CD4-positive, alpha-beta T cell treated with Interleukin-15 for 1 hour (primary cell): ENCODE measurements around the gene DALRD3.

Experiments used
- DNase-seq: peaks from one replicate; pipeline ENCODE4 v3.0.0-alpha.2; 2020

Gene DALRD3

DNA sequence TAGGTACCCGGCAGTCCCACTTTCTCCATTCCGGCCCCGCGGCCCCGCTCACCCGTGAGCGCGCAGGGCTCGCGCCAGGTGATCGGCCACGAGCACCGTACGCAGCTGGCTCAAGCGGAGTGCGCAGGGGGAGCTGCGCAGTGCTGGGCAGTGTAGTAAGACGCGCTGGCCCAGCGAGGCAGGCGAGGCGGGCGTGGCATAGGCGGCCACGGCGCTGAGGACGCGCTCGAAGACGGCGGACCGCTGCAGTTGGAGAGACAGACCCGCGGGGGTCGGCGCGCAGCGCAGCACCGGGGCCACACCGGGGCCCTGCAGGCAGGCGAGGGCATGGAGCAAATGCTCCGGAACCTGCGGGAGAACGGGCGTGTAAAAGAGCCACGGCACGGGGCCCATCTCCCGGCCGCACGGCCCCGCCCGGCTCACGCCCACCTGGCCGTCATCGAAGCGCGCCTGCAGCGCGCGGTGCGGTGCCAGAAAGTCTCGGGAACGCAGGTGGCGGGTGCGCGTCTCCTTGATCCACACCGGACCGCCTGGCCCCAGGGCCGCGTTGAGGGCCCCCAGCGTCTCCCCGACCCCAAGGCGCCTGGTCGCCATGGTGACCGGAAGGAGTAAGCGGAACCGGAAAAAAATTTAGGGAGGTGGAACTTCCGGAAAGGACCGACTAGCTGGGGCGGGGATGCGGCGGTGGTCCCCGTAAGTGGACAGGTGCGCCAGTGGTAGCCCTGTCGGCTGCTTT, at the start of gene DALRD3:
Gene DALRD3 (minus strand): TSS at position 610 of the 736 bp plus-strand sequence. CDS start 16 bp downstream, at position 594.
- DNase-seq: peak; percentile 57

GRCh38 chr3:49058011-49058410, 39.6 kb upstream of the DALRD3 start:
- no peak for DNase-seq

DNA sequence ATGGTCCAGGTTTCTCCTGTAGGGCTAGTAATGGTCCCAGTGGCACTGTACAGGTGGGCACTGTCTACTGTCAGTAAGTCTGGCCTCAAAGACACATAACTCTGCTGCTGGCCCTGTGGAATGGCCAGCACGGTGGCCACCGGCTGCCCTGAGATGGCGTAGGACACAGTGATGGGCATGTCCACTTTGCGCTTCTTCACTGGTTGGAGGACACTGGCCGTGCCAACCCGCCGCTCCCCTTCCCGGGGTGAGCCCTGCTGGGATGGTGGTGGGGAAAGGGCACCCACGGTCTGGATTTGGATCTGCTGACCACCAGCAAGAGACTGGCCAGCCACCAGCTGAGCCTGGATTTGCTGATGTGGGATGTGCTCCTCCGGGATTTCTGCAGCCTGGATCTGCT, 38.9 kb upstream of the DALRD3 start:
- no peak for DNase-seq

- no peak for DNase-seq
Observed at GRCh38 chr3:49054344-49054862, 36.0 kb upstream of the DALRD3 start.

GRCh38 chr3:49053543-49053942, 35.2 kb upstream of the DALRD3 start:
- no peak for DNase-seq

DNA sequence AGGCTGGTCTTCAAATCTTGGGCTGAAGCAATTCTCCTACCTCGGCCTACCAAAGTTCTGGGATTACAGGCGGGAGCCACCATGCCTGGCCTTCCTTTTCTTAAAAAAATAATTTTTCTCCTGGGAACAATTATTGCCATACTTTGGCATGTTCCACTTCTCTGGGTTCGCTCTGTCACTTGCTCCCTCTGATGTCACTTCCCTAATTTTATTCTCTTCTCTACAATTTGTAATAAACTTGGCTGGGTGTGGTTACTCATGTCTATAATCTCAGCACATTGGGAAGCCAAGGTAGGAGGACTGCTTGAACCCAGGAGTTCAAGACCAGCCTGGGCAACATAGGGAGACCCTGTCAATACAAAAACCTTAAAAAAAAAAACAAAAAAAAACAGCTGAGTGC, 16.9 kb upstream of the DALRD3 start:
- no peak for DNase-seq

DNA sequence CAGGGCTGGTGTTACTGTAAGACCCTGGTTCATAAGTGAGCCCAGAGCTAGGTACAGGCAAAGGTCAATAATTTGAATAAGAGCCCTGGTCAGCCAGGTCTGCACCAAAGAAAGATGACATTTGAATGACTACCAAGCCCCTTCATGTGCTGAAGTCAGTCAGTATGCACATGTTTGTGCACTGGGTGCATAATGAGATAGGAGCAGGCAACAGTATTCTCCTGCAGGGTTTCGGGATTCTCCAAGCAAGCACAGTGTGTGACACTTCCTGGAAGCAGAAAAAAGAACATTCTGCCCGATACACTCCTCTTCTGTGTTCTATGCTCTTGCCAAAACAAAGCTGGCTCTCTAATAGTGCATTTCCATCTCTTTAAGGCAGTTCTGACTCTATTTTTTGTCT, 16.3 kb upstream of the DALRD3 start:
- DNase-seq: no peak

DNA sequence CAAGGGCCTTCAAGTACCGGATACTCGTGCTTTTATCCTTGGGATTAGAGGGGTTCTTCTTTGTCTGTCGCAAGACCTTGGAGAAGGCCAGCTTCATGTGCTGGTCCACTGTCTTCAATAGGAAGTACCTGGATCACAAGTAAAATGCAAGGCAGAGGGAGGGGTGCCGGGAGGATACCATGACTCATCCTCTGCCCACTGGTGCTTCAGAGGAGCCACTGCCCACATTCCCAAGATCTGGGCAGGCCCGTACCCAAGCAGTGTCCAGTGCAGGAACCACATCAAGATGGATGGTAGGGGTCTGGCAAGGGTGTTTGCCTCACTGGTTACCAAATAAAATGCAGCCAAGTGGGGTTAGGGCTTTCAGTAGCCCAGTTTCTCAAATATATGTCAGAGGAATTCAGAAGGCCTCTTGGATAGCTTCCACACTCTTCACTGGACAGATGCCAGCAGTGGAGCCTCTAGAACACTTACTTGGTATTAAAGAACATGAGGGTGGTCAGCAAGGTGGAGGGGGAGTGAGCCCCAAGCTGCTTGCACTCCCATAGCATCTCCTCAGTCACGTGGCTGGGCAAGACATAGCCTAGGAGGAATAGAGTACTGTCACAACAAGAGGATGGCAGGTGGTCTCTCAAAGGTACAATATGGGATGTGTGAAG, 14.4 kb upstream of the DALRD3 start:
- DNase-seq: no peak

DNA sequence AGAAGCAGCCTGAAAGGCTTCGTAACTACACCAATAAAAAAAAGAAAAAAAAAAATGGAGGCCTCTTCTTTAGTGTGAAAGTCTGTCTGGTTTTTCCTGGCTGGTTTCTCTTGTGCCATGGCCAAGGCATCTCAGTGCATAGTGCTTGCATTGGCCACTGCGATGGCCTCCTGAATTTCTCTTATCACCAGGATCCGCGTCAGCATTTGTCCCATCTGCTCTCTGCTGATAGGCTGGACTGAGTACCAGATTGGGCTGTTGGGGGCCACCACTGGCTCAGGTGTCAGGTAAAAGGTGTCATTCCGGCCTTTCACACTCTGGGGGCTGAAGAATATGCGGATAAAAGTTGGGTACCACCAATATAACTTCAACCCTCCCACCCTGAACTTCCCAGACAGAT, 11.9 kb upstream of the DALRD3 start:
- no peak for DNase-seq

DNA sequence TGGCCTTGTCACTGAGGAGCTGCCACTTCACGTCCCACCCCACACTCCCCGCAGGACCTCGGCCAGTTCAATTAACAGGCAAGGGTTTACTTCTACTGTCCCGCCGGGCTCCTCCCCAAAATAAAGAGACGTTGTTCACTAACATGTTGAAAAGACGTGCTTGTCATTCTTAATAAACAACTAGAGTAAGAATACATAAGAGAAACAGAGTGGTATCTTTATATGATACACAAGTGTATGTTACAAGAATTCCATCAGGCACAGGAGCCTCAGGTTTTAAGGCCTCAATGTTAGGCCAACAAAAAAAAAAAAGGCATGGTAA, 11.1 kb upstream of the DALRD3 start:
- DNase-seq: no peak

GRCh38 chr3:49028673-49029562, 10.5 kb upstream of the DALRD3 start, which contains the start of gene IMPDH2:
Gene IMPDH2 (minus strand): TSS chr3:49029398. CDS start chr3:49029350, 48 bp downstream.
- DNase-seq: peak; percentile 95

- no peak for DNase-seq
Observed at GRCh38 chr3:49028298-49028672, 9.9 kb upstream of the DALRD3 start.

- no peak for DNase-seq
Observed at GRCh38 chr3:49027634-49028033, 9.3 kb upstream of the DALRD3 start.

GRCh38 chr3:49026536-49026935, 8.2 kb upstream of the DALRD3 start:
- DNase-seq: no peak

DNA sequence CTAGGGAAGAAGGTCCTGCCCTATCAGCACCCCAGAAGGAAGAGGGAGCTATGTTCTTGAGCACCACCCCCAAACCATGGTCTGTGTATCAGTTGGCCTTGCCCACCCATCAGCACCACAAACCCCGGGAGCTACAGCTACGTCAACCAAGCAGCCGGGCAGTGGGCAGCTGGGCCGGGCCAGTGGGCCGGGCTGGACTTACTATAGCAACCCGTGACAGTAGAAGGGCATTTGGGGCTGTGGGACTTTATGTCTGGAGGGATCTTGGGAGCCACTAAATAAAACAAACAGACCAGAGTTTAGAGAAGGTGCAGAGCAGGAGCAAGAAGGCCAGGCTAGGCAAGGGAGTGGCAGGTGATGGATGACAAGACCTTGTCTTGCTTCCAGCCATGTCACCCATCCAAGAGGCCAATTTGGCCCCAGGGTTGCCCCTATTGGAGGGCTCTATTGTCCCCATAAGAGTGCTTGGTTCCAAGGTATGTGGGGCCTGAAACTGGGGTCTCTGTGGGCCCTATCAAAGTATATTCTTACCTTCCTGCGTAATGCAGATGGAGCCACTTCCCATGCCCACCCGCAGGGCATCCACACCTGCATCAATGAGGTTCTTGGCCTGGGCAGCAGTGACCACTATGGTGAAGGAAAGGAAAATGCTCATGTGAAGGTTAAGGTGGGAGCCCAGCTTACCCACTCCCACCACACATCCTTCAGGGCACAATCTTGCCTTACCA, 7.6 kb upstream of the DALRD3 start:
- DNase-seq: no peak

- peak; percentile 37 for DNase-seq
Observed at GRCh38 chr3:49025005-49025792, 6.8 kb upstream of the DALRD3 start.

- DNase-seq: no peak
Observed at GRCh38 chr3:49024449-49024848, 6.1 kb upstream of the DALRD3 start.

- DNase-seq: no peak
Observed at GRCh38 chr3:49023775-49024174, 5.4 kb upstream of the DALRD3 start.

DNA sequence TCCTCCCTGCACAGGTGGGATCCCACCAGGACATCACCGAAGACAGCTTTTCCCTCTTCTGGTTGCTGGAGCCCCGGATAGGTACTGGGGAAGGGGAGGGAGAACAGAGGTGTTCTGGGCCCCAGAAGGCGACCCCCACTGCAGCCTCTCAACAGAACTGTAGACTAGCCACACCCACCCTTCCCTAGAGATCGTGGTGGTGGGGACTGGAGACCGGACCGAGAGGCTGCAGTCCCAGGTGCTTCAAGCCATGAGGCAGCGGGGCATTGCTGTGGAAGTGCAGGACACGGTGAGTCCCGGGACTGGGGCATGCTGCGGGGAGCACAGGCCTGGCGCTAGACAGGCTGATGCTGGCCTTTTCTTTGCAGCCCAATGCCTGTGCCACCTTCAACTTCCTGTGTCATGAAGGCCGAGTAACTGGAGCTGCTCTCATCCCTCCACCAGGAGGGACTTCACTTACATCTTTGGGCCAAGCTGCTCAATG, 4.3 kb upstream of the DALRD3 start:
- DNase-seq: no peak

DNA sequence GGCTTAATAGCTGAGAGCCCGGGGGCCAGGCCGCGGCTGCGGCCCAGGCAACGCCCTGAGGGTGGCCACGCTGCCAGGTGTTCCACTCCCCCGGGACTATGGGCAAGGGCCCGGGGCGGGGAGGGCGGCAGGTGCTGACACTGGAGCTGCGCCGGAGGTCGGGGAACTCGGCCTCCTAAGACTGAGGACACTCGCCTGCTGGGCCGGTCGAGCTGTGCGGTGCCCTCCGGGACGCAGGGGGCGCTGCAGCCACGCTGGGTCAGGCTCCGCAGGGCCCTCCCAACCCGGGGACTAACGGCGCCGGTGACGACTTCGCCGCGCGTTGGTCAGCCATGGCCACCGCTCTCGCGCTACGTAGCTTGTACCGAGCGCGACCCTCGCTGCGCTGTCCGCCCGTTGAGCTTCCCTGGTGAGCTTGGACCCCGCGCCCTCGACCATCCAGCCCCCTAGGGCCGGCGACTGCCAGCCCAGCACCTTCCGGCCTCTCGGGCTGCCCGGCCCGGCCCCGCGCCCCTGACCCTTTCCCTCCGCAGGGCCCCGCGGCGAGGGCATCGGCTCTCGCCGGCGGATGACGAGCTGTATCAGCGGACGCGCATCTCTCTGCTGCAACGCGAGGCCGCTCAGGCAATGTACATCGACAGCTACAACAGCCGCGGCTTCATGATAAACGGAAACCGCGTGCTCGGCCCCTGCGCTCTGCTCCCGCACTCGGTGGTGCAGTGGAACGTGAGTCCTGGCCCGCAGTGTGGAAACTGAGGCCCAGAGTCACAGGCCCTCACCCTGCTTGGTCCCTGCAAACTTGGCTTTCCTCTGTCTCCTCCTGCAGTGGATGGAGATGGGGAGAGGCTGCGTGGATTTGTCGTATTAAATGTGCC, 3.7 kb upstream of the DALRD3 start, which contains the start of gene NDUFAF3:
Gene NDUFAF3 (plus strand): TSS at position 309 of the 875 bp plus-strand sequence. CDS start 24 bp downstream, at position 333.
- peak; percentile 93 for DNase-seq
